PC-9 (cell line): ENCODE results near the gene MXRA7.

Source experiments
- EZH2 ChIP-seq: fragments of 200-600 bp; sonication (generic); IDR thresholded peaks from 2 replicates; pipeline ENCODE4 v1.8.0; 2017; ENCODE audit warnings: antibody characterized with exemption, low read depth
- TF ChIP-seq, protein P1 (sequence below): fragments of 200-600 bp; sonication (generic); conservative IDR thresholded peaks from 2 replicates; pipeline ENCODE4 v1.6.1; 2017; ENCODE audit warnings: mixed run types, antibody characterized with exemption, mild to moderate bottlenecking, moderate library complexity

DNA sequence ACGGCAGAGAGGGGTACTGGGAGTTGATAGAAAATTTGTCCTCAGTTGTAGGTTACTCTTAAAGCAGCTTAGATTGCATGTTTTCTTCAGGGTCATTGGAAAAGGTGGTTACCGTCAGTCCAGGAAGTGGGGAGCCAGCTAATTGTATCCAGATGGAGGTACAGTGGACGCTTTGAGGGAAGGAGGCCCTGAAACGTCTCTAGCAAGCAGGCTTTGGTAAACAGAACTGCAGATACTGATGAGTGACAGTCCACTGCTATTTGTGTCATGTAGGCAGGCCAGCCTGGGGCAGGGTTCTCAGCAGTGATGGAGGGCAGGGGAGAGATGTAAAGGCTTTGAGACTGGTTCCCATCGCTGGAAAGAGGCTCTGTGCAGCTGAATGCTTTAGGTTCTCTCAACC lies 37.0 kb downstream of the MXRA7 start:
- TF ChIP-seq, protein P1, sequence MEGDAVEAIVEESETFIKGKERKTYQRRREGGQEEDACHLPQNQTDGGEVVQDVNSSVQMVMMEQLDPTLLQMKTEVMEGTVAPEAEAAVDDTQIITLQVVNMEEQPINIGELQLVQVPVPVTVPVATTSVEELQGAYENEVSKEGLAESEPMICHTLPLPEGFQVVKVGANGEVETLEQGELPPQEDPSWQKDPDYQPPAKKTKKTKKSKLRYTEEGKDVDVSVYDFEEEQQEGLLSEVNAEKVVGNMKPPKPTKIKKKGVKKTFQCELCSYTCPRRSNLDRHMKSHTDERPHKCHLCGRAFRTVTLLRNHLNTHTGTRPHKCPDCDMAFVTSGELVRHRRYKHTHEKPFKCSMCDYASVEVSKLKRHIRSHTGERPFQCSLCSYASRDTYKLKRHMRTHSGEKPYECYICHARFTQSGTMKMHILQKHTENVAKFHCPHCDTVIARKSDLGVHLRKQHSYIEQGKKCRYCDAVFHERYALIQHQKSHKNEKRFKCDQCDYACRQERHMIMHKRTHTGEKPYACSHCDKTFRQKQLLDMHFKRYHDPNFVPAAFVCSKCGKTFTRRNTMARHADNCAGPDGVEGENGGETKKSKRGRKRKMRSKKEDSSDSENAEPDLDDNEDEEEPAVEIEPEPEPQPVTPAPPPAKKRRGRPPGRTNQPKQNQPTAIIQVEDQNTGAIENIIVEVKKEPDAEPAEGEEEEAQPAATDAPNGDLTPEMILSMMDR = no peak
- no peak for TF ChIP-seq EZH2
